ENCODE results near the gene FABP6.

DNA sequence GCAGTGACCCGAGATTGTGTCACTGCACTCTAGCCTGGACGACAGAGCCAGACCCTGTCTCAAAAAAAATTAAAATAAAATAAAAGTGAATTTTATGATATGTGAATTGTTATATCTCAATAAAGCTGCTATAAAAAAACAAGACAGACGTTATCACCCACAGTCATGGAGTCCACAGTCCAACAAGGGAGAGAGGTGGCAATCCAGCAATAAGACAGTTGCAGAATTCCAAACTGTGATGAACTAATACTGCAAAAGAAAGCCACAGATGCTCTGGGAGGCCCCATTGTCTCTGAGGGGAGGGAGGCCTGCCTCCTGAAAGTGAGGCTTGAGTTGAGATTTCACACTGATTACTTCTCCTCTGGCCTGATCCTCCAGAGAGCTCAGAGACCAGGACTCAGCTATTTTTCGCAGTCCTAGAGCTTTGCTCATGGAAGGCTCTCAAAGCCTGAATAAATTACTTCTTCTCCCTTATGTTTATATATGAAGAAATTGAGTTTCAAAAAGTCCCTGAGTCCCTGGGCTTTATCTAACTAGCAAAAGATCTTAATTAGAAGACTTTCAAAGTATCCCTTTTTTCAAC, 55.1 kb downstream of the FABP6 start:
- TF ChIP-seq, protein P1, sequence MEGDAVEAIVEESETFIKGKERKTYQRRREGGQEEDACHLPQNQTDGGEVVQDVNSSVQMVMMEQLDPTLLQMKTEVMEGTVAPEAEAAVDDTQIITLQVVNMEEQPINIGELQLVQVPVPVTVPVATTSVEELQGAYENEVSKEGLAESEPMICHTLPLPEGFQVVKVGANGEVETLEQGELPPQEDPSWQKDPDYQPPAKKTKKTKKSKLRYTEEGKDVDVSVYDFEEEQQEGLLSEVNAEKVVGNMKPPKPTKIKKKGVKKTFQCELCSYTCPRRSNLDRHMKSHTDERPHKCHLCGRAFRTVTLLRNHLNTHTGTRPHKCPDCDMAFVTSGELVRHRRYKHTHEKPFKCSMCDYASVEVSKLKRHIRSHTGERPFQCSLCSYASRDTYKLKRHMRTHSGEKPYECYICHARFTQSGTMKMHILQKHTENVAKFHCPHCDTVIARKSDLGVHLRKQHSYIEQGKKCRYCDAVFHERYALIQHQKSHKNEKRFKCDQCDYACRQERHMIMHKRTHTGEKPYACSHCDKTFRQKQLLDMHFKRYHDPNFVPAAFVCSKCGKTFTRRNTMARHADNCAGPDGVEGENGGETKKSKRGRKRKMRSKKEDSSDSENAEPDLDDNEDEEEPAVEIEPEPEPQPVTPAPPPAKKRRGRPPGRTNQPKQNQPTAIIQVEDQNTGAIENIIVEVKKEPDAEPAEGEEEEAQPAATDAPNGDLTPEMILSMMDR (IDR thresholded peaks at IDR 0.05) = no peak
- TF ChIP-seq EZH2phosphoT487 (IDR thresholded peaks at IDR 0.05) = no peak
